ENCODE data around the gene GRIN3B. TPM values are rescaled to one million over a fixed set of nuclear protein-coding genes. Genes with fewer than 3 reads are reported as not detected.
A peak's percentile ranks its signal among the peaks of the same experiment; 100 is the strongest.

GRIN3B gene
- total RNA-seq, 1 donor from 2014 or later, result 1.4 TPM

DNA sequence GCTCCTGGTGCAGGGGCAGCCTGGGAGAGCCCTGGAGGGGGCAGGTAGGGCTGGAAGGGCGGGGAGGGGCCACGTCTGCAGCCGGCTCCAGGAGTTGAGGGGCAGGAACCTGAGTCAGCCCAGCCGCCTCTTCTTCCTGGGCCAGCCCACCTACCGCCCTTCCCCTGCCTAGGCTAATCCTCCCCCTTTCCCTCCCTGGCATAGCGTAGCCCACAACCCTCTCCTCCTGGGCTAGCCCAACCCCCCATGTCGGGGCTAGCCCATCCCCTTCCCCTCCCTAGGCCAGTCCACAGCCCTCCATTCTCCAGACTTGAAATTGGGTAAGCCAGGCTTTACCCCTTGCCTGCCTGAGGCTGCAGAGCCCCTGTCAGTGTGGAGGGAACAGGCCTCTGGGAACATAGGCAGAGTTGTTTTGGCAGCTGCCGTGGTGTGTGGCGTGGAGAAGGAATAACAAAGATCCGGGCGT lies 36.7 kb upstream of the GRIN3B start:
- Mint-ChIP-seq H3K36me3 (ENCODE audit: insufficient read depth) (peaks cover 36% of the 10 kb centered on the region), H3K27ac (no peak overlapping the region), H3K27me3 (no peaks in the 10 kb centered on the region), H3K4me3 (ENCODE audit: low read depth) (no peak overlapping the region), H3K4me1 (ENCODE audit: low read depth) (peaks cover 26% of the 10 kb centered on the region), H3K9me3 (ENCODE audit: low read depth) (no peaks in the 10 kb centered on the region)
- no peak for DNase-seq (ENCODE audit: low spot score, unreplicated experiment)
- TF ChIP-seq, protein P1, sequence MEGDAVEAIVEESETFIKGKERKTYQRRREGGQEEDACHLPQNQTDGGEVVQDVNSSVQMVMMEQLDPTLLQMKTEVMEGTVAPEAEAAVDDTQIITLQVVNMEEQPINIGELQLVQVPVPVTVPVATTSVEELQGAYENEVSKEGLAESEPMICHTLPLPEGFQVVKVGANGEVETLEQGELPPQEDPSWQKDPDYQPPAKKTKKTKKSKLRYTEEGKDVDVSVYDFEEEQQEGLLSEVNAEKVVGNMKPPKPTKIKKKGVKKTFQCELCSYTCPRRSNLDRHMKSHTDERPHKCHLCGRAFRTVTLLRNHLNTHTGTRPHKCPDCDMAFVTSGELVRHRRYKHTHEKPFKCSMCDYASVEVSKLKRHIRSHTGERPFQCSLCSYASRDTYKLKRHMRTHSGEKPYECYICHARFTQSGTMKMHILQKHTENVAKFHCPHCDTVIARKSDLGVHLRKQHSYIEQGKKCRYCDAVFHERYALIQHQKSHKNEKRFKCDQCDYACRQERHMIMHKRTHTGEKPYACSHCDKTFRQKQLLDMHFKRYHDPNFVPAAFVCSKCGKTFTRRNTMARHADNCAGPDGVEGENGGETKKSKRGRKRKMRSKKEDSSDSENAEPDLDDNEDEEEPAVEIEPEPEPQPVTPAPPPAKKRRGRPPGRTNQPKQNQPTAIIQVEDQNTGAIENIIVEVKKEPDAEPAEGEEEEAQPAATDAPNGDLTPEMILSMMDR (IDR thresholded peaks at IDR 0.05; ENCODE audit: unreplicated experiment), result no peak

DNA sequence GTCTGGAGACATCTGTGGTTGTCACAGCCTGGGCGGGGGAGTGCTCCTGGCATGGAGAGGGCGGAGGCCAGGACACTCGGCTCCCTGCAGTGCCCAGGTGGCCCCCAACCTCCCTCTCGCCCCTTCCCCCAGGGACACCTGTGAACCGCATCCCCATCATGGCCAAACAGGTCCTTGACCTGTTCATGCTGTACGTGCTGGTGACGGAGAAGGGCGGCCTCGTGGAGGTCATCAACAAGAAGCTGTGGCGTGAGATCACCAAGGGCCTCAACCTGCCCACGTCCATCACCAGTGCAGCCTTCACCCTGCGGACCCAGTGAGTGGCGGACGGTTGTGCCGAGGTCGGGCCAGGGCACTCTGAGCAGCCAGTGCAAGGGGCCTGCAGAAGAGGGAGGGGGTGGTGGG lies 36.1 kb upstream of the GRIN3B start:
- Mint-ChIP-seq H3K4me1 (ENCODE audit: low read depth) (peaks cover 22% of the 10 kb centered on the region), H3K27me3 (no peaks in the 10 kb centered on the region), H3K27ac (no peak overlapping the region), H3K36me3 (ENCODE audit: insufficient read depth) (peaks cover 38% of the 10 kb centered on the region), H3K9me3 (ENCODE audit: low read depth) (no peaks in the 10 kb centered on the region), H3K4me3 (ENCODE audit: low read depth) (no peak overlapping the region)
- TF ChIP-seq, protein P1 (IDR thresholded peaks at IDR 0.05; ENCODE audit: unreplicated experiment), result no peak
- DNase-seq (ENCODE audit: low spot score, unreplicated experiment), result no peak

DNA sequence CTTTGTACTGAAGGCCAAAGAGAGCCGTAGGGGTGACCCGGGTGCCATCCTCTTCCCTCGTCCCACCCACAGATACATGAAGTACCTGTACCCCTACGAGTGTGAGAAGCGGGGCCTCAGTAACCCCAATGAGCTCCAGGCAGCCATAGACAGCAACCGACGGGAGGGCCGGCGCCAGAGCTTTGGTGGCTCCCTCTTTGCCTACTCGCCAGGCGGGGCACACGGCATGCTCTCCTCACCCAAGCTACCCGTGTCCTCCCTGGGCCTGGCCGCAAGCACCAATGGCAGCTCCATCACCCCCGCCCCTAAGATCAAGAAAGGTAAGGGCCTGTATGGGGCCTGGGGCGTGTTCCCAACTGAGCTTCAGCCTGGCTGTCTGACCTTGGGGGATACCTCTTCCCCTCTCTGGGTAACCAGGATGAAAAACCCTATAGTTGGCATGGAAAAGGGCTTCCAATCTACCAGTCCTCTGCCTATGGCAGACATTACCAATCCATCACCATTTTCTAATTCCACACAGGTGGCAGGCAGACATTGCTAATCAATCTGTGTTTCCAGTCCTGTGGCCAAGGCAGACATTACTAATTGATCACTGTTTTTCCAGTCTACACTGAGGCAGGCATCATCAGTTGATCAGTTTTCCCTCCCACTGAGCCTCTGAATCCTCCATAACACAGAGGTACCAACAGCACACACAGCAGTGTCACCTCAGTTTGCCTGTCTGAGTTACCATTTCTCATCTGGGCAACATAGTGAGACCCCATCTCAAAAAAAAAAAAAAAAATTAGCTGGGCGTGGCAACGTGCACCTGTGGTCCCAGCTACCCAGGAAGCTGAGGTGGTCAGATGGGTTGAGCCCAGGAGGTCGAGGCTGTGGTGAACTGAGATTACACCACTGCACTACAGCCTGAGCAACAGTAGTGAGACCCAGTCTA lies 35.2 kb upstream of the GRIN3B start:
- Mint-ChIP-seq H3K36me3 (ENCODE audit: insufficient read depth) (peaks cover 37% of the 10 kb centered on the region), H3K27ac (peak overlapping the region; percentile 39), H3K4me3 (ENCODE audit: low read depth) (no peak overlapping the region), H3K27me3 (no peaks in the 10 kb centered on the region), H3K9me3 (ENCODE audit: low read depth) (no peaks in the 10 kb centered on the region), H3K4me1 (ENCODE audit: low read depth) (peaks cover 17% of the 10 kb centered on the region)
- TF ChIP-seq, protein P1 (IDR thresholded peaks at IDR 0.05; ENCODE audit: unreplicated experiment), result no peak
- DNase-seq (ENCODE audit: low spot score, unreplicated experiment), result no peak

DNA sequence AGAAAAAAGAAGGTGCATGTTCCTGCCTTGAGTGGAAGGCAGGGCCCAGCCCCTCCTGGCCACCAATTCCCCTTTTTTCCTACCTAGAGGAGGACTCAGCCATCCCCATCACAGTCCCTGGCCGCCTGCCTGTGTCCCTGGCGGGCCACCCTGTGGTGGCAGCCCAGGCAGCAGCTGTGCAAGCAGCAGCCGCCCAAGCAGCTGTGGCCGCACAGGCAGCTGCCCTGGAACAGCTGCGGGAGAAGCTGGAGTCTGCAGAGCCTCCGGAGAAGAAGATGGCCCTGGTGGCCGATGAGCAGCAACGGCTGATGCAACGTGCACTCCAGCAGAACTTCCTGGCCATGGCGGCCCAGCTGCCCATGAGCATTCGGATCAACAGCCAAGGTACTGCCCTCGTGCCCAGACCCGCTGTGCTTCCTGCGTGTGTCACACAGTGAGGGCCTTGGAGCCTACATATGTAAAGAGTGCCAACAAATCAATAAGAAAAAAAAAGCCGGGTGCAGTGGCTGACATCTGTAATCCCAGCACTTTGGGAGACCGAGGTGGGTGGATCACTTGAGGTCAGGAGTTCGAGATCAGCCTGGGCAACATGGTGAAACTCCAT lies 33.6 kb upstream of the GRIN3B start:
- peaks cover 12% of the 10 kb centered on the region for H3K4me1 Mint-ChIP-seq (ENCODE audit: low read depth)

DNA sequence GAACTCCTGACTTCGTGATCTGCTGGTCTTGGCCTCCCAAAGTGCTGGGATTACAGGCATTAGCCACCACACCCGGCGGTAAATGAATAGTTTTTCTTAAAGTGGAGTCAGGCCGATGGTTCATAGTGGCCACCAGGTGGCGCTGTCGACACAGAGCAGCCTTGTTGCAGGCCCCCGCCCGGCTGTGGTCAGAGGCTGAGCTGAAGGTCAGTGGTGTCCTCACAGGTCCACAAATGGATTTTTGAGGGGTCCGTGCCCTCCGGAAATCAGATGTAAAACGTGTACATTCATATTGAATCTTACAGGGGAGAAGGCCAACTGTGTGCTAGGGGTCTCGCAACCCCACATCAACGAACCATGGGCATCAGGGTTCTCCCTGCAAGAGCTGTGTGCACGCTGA lies 29.5 kb upstream of the GRIN3B start:
- peaks cover 3% of the 10 kb centered on the region for H3K9me3 Mint-ChIP-seq (ENCODE audit: low read depth)
- H3K27ac Mint-ChIP-seq, result no peak overlapping the region
- H3K4me1 Mint-ChIP-seq (ENCODE audit: low read depth), result no peaks in the 10 kb centered on the region
- DNase-seq (ENCODE audit: low spot score, unreplicated experiment), result no peak
- H3K27me3 Mint-ChIP-seq, result no peaks in the 10 kb centered on the region
- TF ChIP-seq, protein P1 (IDR thresholded peaks at IDR 0.05; ENCODE audit: unreplicated experiment), result peak; percentile 67
- peaks cover 35% of the 10 kb centered on the region for H3K36me3 Mint-ChIP-seq (ENCODE audit: insufficient read depth)
- no peak overlapping the region for H3K4me3 Mint-ChIP-seq (ENCODE audit: low read depth)

More for the DNA sequence above, 33.6 kb upstream of the GRIN3B start:
- TF ChIP-seq, protein P1 (IDR thresholded peaks at IDR 0.05; ENCODE audit: unreplicated experiment), result no peak
- Mint-ChIP-seq H3K27ac (no peak overlapping the region), H3K36me3 (ENCODE audit: insufficient read depth) (peaks cover 45% of the 10 kb centered on the region), H3K27me3 (no peaks in the 10 kb centered on the region), H3K9me3 (ENCODE audit: low read depth) (peaks cover 3% of the 10 kb centered on the region), H3K4me3 (ENCODE audit: low read depth) (no peak overlapping the region)
- DNase-seq (ENCODE audit: low spot score, unreplicated experiment), result no peak

Data from progenitor cell of endocrine pancreas (in vitro differentiated cells).